AG04450 (cell line): ENCODE measurements around the gene PEA15. TPM values are rescaled to one million over a fixed set of nuclear protein-coding genes. Genes with fewer than 3 reads are reported as not detected.

Source experiments
- CTCF ChIA-PET: fragments of 300-600, 350-600 bp; formaldehyde crosslinking; extraction: SDS; loops from one replicate; lab custom pipeline; 2022; ENCODE audit warnings: antibody characterized with exemption, inconsistent platforms; lab: Charles Lee
- POLR2A ChIA-PET: fragments of 350-600 bp; formaldehyde crosslinking; extraction: SDS; loops from one replicate; lab custom pipeline; 2021; ENCODE audit warnings: antibody characterized with exemption, inconsistent platforms; lab: Yijun Ruan, JAX
- DNase-seq: peaks from one replicate; pipeline ENCODE4 v3.0.0-alpha.2; 2011; ENCODE audit warnings: low read depth, low spot score
- H3K27ac ChIP-seq: one replicate; pipeline ENCODE4 v1.5.1; 2012; ENCODE audit warnings: low read depth, low read length, control low read depth
- H3K27me3 ChIP-seq: one replicate; pipeline ENCODE4 v1.6.0; 2012; ENCODE audit warnings: low read length; ENCODE audit not compliant: control insufficient read depth, insufficient read depth
- H3K4me3 ChIP-seq: 2 replicates; pipeline ENCODE4 v1.5.1; 2011; ENCODE audit warnings: mild to moderate bottlenecking, low read depth, low read length, control low read depth
- H3K9me3 ChIP-seq: 2 replicates; pipeline ENCODE4 v1.5.1; 2012; ENCODE audit warnings: low read length; ENCODE audit not compliant: control insufficient read depth, insufficient read depth
- CTCF ChIP-seq: IDR thresholded peaks from 2 replicates; pipeline ENCODE4 v1.5.1; 2011; ENCODE audit warnings: low read depth, low read length, control low read depth, inconsistent platforms
- polyA plus RNA-seq: library from polyadenylated mRNA; depleted of rRNA; stranded (reverse); fragments of >200 nt; gene quantifications from 2 replicates; pipeline ENCODE4 v1.2.3, GENCODE V29; 2011

PEA15 gene
- polyA plus RNA-seq, 1 experiment = 512 TPM

- TF ChIP-seq CTCF = no peak
- H3K27me3 ChIP-seq = no peaks in the 10 kb centered on the region
- CTCF ChIA-PET = interaction anchor here (0.8 to 5.7 kb wide), 6 partner anchors 26 to 160 kb away, joined by 3 to 32 read pairs (median 11); no protein-coding TSS in a partner anchor
- no peaks in the 10 kb centered on the region for H3K9me3 ChIP-seq
- POLR2A ChIA-PET = interaction anchor here (0.9 kb wide), 1 partner anchor 14 kb away, joined by 3 read pairs; no protein-coding TSS in a partner anchor
- no peak overlapping the region for H3K4me3 ChIP-seq
- no peak for DNase-seq
- H3K27ac ChIP-seq = no peak overlapping the region
Observed at GRCh38 chr1:160245434-160245833, 40.2 kb downstream of the PEA15 start.

DNA sequence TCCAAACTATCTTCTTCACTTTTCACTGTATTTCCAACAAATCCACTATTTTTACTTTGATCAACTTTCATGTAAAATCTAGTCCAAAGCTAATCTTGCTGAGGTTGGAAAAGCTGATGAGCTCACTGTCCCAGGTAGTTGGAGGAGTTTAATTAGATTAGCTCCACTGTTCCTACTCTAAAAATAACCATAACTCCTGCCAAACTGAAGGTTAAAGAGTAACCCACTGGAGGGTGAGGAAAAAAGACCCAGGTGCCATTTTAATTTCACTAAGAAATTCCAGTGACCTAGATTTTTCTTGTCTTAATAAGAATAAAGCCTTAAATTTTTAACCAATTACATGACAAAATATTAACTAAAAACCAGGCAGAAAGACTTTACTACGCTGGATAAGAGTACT is 41.9 kb downstream of the PEA15 start:
- no peaks in the 10 kb centered on the region for H3K27me3 ChIP-seq
- DNase-seq = no peak
- H3K9me3 ChIP-seq = no peaks in the 10 kb centered on the region
- POLR2A ChIA-PET = no interaction called here
- no peak overlapping the region for H3K27ac ChIP-seq
- TF ChIP-seq CTCF = no peak
- no peak overlapping the region for H3K4me3 ChIP-seq
- CTCF ChIA-PET = interaction anchor here (0.9 to 7.5 kb wide), 5 partner anchors 18 to 56 kb away, joined by 3 to 147 read pairs (median 6); partner anchors contain the start of gene CASQ1

DNA sequence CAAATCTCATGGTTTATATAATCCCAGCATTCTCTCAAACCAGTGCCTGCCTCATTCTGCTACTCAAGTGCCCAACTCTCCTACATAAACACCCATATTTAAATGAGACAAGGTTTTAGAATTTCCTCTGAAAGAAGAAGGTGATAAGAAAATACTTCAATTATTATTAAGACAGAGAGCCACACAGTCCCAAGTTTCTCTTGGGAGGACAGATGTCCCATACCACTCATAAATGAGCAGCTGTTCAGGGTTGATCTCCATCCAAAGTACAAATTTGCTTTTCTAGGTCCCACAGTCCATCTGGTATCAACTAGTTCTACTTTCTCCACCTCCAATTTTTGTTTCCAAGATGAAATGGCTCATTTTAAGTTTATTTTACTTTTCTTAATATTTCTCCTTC is 45.8 kb downstream of the PEA15 start:
- Histone ChIP-seq H3K4me3 (no peak overlapping the region), H3K27ac (no peak overlapping the region), H3K9me3 (no peaks in the 10 kb centered on the region), H3K27me3 (no peaks in the 10 kb centered on the region)
- ChIA-PET POLR2A (no interaction called here), CTCF (interaction anchor here (1.0 to 8.0 kb wide), 19 partner anchors 9 to 165 kb away, joined by 3 to 147 read pairs (median 19); partner anchors contain the start of genes CASQ1, DCAF8 and IGSF8)
- no peak for DNase-seq
- TF ChIP-seq CTCF = no peak

DNA sequence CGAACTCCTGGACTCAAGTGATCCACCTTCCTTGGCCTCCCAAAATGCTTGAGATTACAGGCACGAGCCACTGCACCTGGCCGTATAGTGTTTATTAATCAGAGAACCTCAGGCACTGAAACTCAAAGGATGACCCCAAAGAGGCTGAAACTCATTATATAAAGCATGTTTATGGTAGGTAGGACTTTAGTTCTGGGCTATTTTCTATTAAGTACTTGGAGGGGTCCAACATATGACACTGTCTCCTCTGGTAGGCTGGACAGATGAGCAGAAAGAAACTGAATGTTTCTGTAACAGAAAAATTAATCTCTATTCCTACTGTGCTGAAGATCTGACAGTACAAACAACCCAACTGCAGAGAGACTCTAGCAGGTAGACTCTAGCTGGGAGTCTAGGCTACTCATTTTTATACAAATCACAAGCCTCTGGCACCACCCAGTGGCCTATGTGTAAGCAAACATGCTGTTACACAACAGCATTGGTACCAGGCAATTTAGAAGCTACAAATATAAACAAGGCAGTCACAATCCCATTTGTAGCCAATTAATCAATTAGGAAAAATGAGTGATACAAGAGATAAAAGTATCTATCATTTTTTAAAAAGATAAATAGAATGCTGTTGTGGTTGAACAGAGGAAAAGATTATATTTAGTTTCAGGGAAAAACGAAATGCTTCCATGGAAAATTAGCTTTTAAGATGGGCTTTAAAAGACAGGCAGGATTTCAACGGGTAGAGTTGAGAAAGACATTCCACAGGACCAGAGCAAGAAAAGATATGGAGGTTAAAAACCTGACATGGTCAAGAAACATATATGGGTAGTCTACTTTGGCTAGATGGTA is 46.7 kb downstream of the PEA15 start:
- H3K27ac ChIP-seq = no peak overlapping the region
- ChIA-PET POLR2A (interaction anchor here (0.5 to 3.4 kb wide), 10 partner anchors 9 to 166 kb away, joined by 3 to 12 read pairs (median 4); partner anchors contain the start of genes CASQ1, DCAF8, IGSF8 and PEX19), CTCF (interaction anchor here (0.6 to 8.0 kb wide), 55 partner anchors 9 to 244 kb away, joined by 3 to 147 read pairs (median 5); partner anchors contain the start of genes ATP1A2, CASQ1, COPA and DCAF8)
- TF ChIP-seq CTCF = peak; percentile 76
- H3K9me3 ChIP-seq = no peaks in the 10 kb centered on the region
- no peak overlapping the region for H3K4me3 ChIP-seq
- H3K27me3 ChIP-seq = no peaks in the 10 kb centered on the region
- peak; percentile 49 for DNase-seq
